Brain microvascular endothelial cell (primary cell): Measurements from ENCODE around the gene PKN1.
A peak's percentile ranks its signal among the peaks of the same experiment; 100 is the strongest.

ENCODE experiments used
- DNase-seq: peaks from one replicate; pipeline ENCODE4 v3.0.0-alpha.2; 2020
- H3K27ac ChIP-seq: fragments of 250-450 bp; sonication (Bioruptor Pico); 2 replicates; pipeline ENCODE4 v1.5.1; 2020; ENCODE audit warnings: mild to moderate bottlenecking, moderate library complexity
- H3K27me3 ChIP-seq: fragments of 250-450 bp; sonication (Bioruptor Pico); replicated peaks from 2 replicates; pipeline ENCODE4 v1.5.1; 2020; ENCODE audit warnings: mild to moderate bottlenecking
- H3K36me3 ChIP-seq: fragments of 250-450 bp; sonication (Bioruptor Pico); replicated peaks from 2 replicates; pipeline ENCODE4 v1.5.1; 2020; ENCODE audit warnings: mild to moderate bottlenecking
- H3K4me3 ChIP-seq: 2 replicates; pipeline ENCODE4 v1.5.1; 2011; ENCODE audit warnings: low read depth, mild to moderate bottlenecking, control low read depth, low read length, moderate library complexity
- CTCF ChIP-seq: IDR thresholded peaks from 2 replicates; pipeline ENCODE4 v1.5.1; 2011; ENCODE audit warnings: low read depth, mild to moderate bottlenecking, moderate library complexity, low read length, control low read depth, inconsistent platforms; ENCODE audit errors: missing control alignments
- in situ Hi-C: cut with HindIII; loops from 2 replicates; pipeline ENCODE4 v1.10.0; 2017; ENCODE audit warnings: low sequenced_read_pairs, low pct_ligation_motif_present

The PKN1 gene

GRCh38 chr19:14425696-14426138, 7.4 kb upstream of the PKN1 start:
- in situ Hi-C loops, result no loop called here
- Histone ChIP-seq H3K36me3 (no peaks in the 10 kb centered on the region), H3K27ac (no peak overlapping the region), H3K27me3 (no peaks in the 10 kb centered on the region), H3K4me3 (no peak overlapping the region)
- TF ChIP-seq CTCF, result no peak
- DNase-seq, result peak; percentile 46

GRCh38 chr19:14427461-14427860, 5.6 kb upstream of the PKN1 start:
- H3K27me3 ChIP-seq, result no peaks in the 10 kb centered on the region
- TF ChIP-seq CTCF, result no peak

GRCh38 chr19:14428882-14429416, 4.2 kb upstream of the PKN1 start:
- no peaks in the 10 kb centered on the region for H3K27me3 ChIP-seq
- in situ Hi-C loops, result no loop called here
- TF ChIP-seq CTCF, result no peak

More at GRCh38 chr19:14427461-14427860, 5.6 kb upstream of the PKN1 start:
- Histone ChIP-seq H3K36me3 (no peaks in the 10 kb centered on the region), H3K27ac (no peak overlapping the region), H3K4me3 (no peak overlapping the region)
- in situ Hi-C loops, result no loop called here
- no peak for DNase-seq

GRCh38 chr19:14430712-14431111, 2.4 kb upstream of the PKN1 start:
- no peak for DNase-seq
- in situ Hi-C loops, result no loop called here
- Histone ChIP-seq H3K36me3 (no peaks in the 10 kb centered on the region), H3K27me3 (no peaks in the 10 kb centered on the region), H3K4me3 (no peak overlapping the region), H3K27ac (no peak overlapping the region)
- TF ChIP-seq CTCF, result no peak

More at GRCh38 chr19:14428882-14429416, 4.2 kb upstream of the PKN1 start:
- Histone ChIP-seq H3K27ac (no peak overlapping the region), H3K4me3 (no peak overlapping the region), H3K36me3 (no peaks in the 10 kb centered on the region)
- no peak for DNase-seq

DNA sequence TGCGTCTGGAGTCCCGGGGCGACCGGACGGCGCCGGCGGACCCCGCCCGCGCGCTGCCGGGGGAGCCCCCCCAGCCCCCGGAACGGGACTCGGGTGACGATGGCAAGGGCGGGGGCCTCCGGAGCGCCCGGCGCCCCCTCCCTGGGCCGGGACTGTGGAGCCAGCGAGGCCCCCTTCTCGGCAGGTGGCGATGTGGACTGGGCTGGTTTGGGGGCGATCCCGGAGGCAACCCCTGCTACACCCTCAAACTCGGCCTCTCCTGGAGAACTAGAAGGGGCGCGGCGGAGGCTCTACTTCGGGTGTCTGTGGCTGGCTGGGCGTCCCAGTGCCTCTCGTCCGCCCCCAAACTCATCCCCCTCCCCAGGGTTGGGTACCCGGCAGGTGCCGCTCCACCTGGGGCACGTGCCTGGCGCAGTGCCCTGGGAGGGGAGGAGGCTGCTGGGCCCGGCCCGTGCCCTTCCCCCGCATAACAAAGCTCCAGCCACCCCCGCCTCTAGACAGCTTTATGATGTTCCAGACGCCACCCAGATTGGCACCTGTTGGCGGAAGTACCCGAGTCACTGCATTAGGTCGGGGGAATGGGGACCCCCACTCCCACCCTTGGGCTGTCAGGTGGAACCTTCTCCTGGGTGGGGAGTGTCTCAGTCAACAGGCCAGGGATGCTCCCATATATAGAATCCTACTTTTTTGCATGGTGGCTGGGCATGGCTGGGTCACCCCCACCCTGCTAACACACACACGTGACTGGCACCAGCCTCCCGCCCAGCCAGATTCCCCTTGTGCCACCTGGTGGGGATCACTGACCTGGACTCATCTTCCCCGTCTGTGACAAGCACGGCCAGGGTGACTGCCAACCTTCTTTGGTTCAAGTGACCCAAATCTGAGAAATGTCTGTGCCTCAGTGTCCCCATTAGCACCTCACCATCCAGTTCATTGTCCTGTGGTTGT, 722 bp downstream of the PKN1 start:
- in situ Hi-C loops, result no loop called here
- peak overlapping the region; percentile 34 for H3K27ac ChIP-seq

More for the DNA sequence above, 722 bp downstream of the PKN1 start:
- no peak for TF ChIP-seq CTCF
- peaks cover 2% of the 10 kb centered on the region for H3K36me3 ChIP-seq
- DNase-seq, result no peak
- no peaks in the 10 kb centered on the region for H3K27me3 ChIP-seq
- peak overlapping the region; percentile 69 for H3K4me3 ChIP-seq
